Central memory CD8-positive, alpha-beta T cell (primary cell): Measurements from ENCODE around the gene KCNK5.

Experiments
- ATAC-seq: fragments of 150-1000 bp; cut with Tn5 transposase; replicated peaks from 2 replicates; pipeline ENCODE4 v1.10.0; 2022; ENCODE audit warnings: mild to moderate bottlenecking, moderate FRiP score, moderate number of reproducible peaks; ENCODE audit not compliant: poor library complexity, severe bottlenecking; ENCODE audit errors: extremely low read depth
- DNase-seq, 2 donors: peaks; one replicate each; pipeline ENCODE4 v3.0.0; 2021; ENCODE audit warnings: low spot score in 2 of 2
- H3K27ac Mint-ChIP-seq: one replicate; pipeline ENCODE4 v1.8.0; 2022; ENCODE audit warnings: low read depth, mild to moderate bottlenecking, moderate library complexity, mixed read lengths
- H3K27me3 Mint-ChIP-seq: one replicate; pipeline ENCODE4 v1.8.0; 2022; ENCODE audit warnings: mixed read lengths
- H3K36me3 Mint-ChIP-seq: one replicate; pipeline ENCODE4 v1.8.0; 2022; ENCODE audit warnings: mild to moderate bottlenecking, moderate library complexity, mixed read lengths; ENCODE audit not compliant: insufficient read depth
- H3K4me1 Mint-ChIP-seq: one replicate; pipeline ENCODE4 v1.8.0; 2022; ENCODE audit warnings: mixed read lengths
- H3K4me3 Mint-ChIP-seq: one replicate; pipeline ENCODE4 v1.8.0; 2022; ENCODE audit warnings: mild to moderate bottlenecking, moderate library complexity, mixed read lengths
- H3K9me3 Mint-ChIP-seq: one replicate; pipeline ENCODE4 v1.8.0; 2022; ENCODE audit warnings: mixed read lengths

KCNK5 gene

GRCh38 chr6:39143238-39143930 lies 85.9 kb downstream of the KCNK5 start:
- Mint-ChIP-seq H3K4me3 (no peak overlapping the region), H3K27ac (no peak overlapping the region), H3K36me3 (no peaks in the 10 kb centered on the region), H3K9me3 (peaks cover 6% of the 10 kb centered on the region), H3K27me3 (peaks cover 56% of the 10 kb centered on the region), H3K4me1 (no peaks in the 10 kb centered on the region)
- ATAC-seq (no peak), DNase-seq (no peak)

- no peaks in the 10 kb centered on the region for H3K4me1 Mint-ChIP-seq
- H3K27ac Mint-ChIP-seq: no peak overlapping the region
- no peak overlapping the region for H3K4me3 Mint-ChIP-seq
- H3K9me3 Mint-ChIP-seq: peaks cover 6% of the 10 kb centered on the region
- DNase-seq (no peak), ATAC-seq (no peak)
- peaks cover 35% of the 10 kb centered on the region for H3K27me3 Mint-ChIP-seq
- peaks cover 1% of the 10 kb centered on the region for H3K36me3 Mint-ChIP-seq
Measured at GRCh38 chr6:39140556-39141167, 88.6 kb downstream of the KCNK5 start.
